NCI-H1092 treated with DMSO at 0.1 percent for 48 hours (cell line): ENCODE results near the gene AHNAK.

Source experiments
- DNase-seq: peaks from one replicate; lab custom pipeline; 2025; lab: John Stamatoyannopoulos, UW

The AHNAK gene

GRCh38 chr11:62498031-62498430 is 48.6 kb downstream of the AHNAK start:
- no peak for DNase-seq

- no peak for DNase-seq
Measured at GRCh38 chr11:62497132-62497801, 49.3 kb downstream of the AHNAK start.

- DNase-seq = no peak
Measured at GRCh38 chr11:62496676-62497075, 49.9 kb downstream of the AHNAK start.

GRCh38 chr11:62494246-62494645 is 52.4 kb downstream of the AHNAK start:
- DNase-seq = no peak

GRCh38 chr11:62493801-62494200 is 52.8 kb downstream of the AHNAK start:
- DNase-seq = no peak

- DNase-seq = no peak
Measured at GRCh38 chr11:62492586-62492985, 54.0 kb downstream of the AHNAK start.

- DNase-seq = no peak
Measured at GRCh38 chr11:62491571-62492329, 54.9 kb downstream of the AHNAK start.

GRCh38 chr11:62489204-62489603 is 57.4 kb downstream of the AHNAK start:
- DNase-seq = no peak

GRCh38 chr11:62487738-62488551 is 58.7 kb downstream of the AHNAK start:
- DNase-seq = peak; percentile 85

- no peak for DNase-seq
Measured at GRCh38 chr11:62487136-62487535, 59.5 kb downstream of the AHNAK start.

- DNase-seq = no peak
Measured at GRCh38 chr11:62484352-62484751, 62.3 kb downstream of the AHNAK start.

- DNase-seq = no peak
Measured at GRCh38 chr11:62482753-62483152, 63.9 kb downstream of the AHNAK start.

- DNase-seq = no peak
Measured at GRCh38 chr11:62479631-62480201, 66.9 kb downstream of the AHNAK start.

GRCh38 chr11:62477927-62478326 is 68.7 kb downstream of the AHNAK start:
- DNase-seq = no peak

GRCh38 chr11:62472063-62472884 is 74.3 kb downstream of the AHNAK start:
- DNase-seq = no peak

- no peak for DNase-seq
Measured at GRCh38 chr11:62471603-62472002, 75.0 kb downstream of the AHNAK start.

- DNase-seq = no peak
Measured at GRCh38 chr11:62468577-62468976, 78.0 kb downstream of the AHNAK start.

- no peak for DNase-seq
Measured at GRCh38 chr11:62466444-62466843, 80.2 kb downstream of the AHNAK start.

- no peak for DNase-seq
Measured at GRCh38 chr11:62464655-62465054, 82.0 kb downstream of the AHNAK start.

- no peak for DNase-seq
Measured at GRCh38 chr11:62463121-62463542, 83.5 kb downstream of the AHNAK start.

GRCh38 chr11:62462508-62462892 is 84.1 kb downstream of the AHNAK start:
- DNase-seq = no peak
